Nephron progenitor cell (in vitro differentiated cells): ENCODE measurements around the gene VPREB3.

Experiments used
- DNase-seq: peaks from one replicate; pipeline ENCODE4 v3.0.0; 2021
- H3K27ac Mint-ChIP-seq: 2 replicates; pipeline ENCODE4 v1.8.0; 2021; ENCODE audit warnings: mild to moderate bottlenecking, moderate library complexity, mixed read lengths
- H3K27me3 Mint-ChIP-seq: 2 replicates; pipeline ENCODE4 v1.8.0; 2021; ENCODE audit warnings: mild to moderate bottlenecking, low read depth, mixed read lengths; ENCODE audit not compliant: poor library complexity
- H3K36me3 Mint-ChIP-seq: 2 replicates; pipeline ENCODE4 v1.8.0; 2021; ENCODE audit warnings: low read depth, mixed read lengths
- H3K4me1 Mint-ChIP-seq: 2 replicates; pipeline ENCODE4 v1.8.0; 2021; ENCODE audit warnings: mixed read lengths
- H3K4me3 Mint-ChIP-seq: 2 replicates; pipeline ENCODE4 v1.8.0; 2021; ENCODE audit warnings: mild to moderate bottlenecking, moderate library complexity, mixed read lengths
- H3K9me3 Mint-ChIP-seq: 2 replicates; pipeline ENCODE4 v1.8.0; 2021; ENCODE audit warnings: mild to moderate bottlenecking, moderate library complexity, mixed read lengths
- CTCF ChIP-seq: fragments of 200-600 bp; sonication (generic); IDR thresholded peaks from 2 replicates; pipeline ENCODE4 v1.5.0; 2021; ENCODE audit warnings: antibody characterized with exemption

VPREB3 gene

DNA sequence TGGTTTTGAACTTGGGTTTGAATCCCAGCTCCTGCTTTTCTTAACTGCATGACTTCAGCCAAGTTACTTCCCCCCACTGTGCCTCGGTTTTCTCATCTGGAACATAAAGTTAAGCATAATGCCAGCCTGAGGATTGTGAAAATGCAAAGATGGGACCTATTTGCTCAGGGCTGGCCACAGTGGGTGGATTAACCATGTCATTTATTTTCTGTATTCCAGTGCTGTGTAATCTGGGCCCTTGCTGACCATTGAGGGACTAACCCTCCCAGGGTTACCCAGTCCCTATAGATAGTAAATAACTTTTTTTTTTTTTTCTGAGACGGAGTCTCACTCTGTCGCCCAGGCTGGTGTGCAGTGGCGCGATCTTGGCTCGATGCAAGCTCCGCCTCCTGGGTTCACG, 1.5 kb upstream of the VPREB3 start:
- TF ChIP-seq CTCF, result no peak
- no peak for DNase-seq
- H3K27ac Mint-ChIP-seq, result no peak overlapping the region
- no peaks in the 10 kb centered on the region for H3K36me3 Mint-ChIP-seq
- peaks cover 34% of the 10 kb centered on the region for H3K4me1 Mint-ChIP-seq
- no peaks in the 10 kb centered on the region for H3K9me3 Mint-ChIP-seq
- no peak overlapping the region for H3K4me3 Mint-ChIP-seq
- peaks cover 13% of the 10 kb centered on the region for H3K27me3 Mint-ChIP-seq

- Mint-ChIP-seq H3K4me3 (no peak overlapping the region), H3K9me3 (no peaks in the 10 kb centered on the region), H3K36me3 (no peaks in the 10 kb centered on the region), H3K4me1 (peaks cover 34% of the 10 kb centered on the region), H3K27ac (no peak overlapping the region), H3K27me3 (peaks cover 13% of the 10 kb centered on the region)
- no peak for TF ChIP-seq CTCF
- DNase-seq, result no peak
These were observed 883 bp upstream of the VPREB3 start for GRCh38 chr22:23754980-23755636.

DNA sequence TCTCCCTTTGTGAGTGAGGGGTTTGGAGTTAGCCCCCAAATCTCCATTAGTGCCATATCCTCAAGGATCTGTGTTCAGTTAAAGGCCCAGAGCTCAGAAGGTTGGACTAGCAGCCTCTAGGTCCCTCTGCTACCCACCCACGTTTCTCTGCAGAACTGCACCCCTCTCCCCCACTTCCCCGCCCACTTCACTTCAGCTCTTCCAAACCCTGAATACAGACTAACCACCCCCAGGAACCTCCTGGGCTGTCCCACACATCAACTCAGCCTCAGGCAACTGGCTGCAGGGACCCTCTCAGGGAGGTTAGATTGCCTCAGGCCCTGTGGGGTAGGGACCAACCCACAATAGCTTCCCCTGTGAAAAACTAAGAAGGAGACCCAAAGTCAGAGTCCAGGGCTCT, 840 bp downstream of the VPREB3 start:
- H3K27me3 Mint-ChIP-seq, result peaks cover 10% of the 10 kb centered on the region
- H3K9me3 Mint-ChIP-seq, result no peaks in the 10 kb centered on the region
- peaks cover 6% of the 10 kb centered on the region for H3K36me3 Mint-ChIP-seq
- no peak overlapping the region for H3K4me3 Mint-ChIP-seq
- H3K4me1 Mint-ChIP-seq, result peaks cover 41% of the 10 kb centered on the region
- DNase-seq, result no peak
- H3K27ac Mint-ChIP-seq, result no peak overlapping the region
- no peak for TF ChIP-seq CTCF

- H3K4me3 Mint-ChIP-seq, result peak overlapping the region; percentile 81
- no peak for DNase-seq
- H3K36me3 Mint-ChIP-seq, result peaks cover 6% of the 10 kb centered on the region
- H3K9me3 Mint-ChIP-seq, result no peaks in the 10 kb centered on the region
- H3K27ac Mint-ChIP-seq, result no peak overlapping the region
- H3K4me1 Mint-ChIP-seq, result peaks cover 41% of the 10 kb centered on the region
- peaks cover 10% of the 10 kb centered on the region for H3K27me3 Mint-ChIP-seq
- TF ChIP-seq CTCF, result no peak
These were observed 1.5 kb downstream of the VPREB3 start for GRCh38 chr22:23752750-23753149.

- H3K27ac Mint-ChIP-seq, result no peak overlapping the region
- peak overlapping the region; percentile 81 for H3K4me3 Mint-ChIP-seq
- H3K27me3 Mint-ChIP-seq, result peaks cover 10% of the 10 kb centered on the region
- H3K36me3 Mint-ChIP-seq, result peaks cover 6% of the 10 kb centered on the region
- DNase-seq, result no peak
- H3K9me3 Mint-ChIP-seq, result no peaks in the 10 kb centered on the region
- no peak for TF ChIP-seq CTCF
- H3K4me1 Mint-ChIP-seq, result peaks cover 41% of the 10 kb centered on the region
These were observed 2.0 kb downstream of the VPREB3 start for GRCh38 chr22:23752090-23752691.
